ENCODE data around the gene GDPD2. TPM values are rescaled to one million over a fixed set of nuclear protein-coding genes. Genes with fewer than 3 reads are reported as not detected.

GDPD2 gene
- total and polyA plus RNA-seq, 2 of the 13 experiments (the other 11 are each of a cell fraction or from before 2014, with no cell fraction given) = 0.04 to 0.08 TPM

- TF ChIP-seq MEIS2 (CRISPR knock-in tag; IDR thresholded peaks at IDR 0.05) (peak; percentile 46; the same call in 1 of the 2 replicates), NCOA1 (CRISPR knock-in tag; IDR thresholded peaks at IDR 0.05) (no peak), MIER3 (CRISPR knock-in tag; IDR thresholded peaks at IDR 0.05; ENCODE audit: borderline replicate concordance) (peak; percentile 22; the same call in 1 of the 2 replicates), THRA (CRISPR knock-in tag; IDR thresholded peaks at IDR 0.05; ENCODE audit: borderline replicate concordance) (peak; percentile 82), ZFX (CRISPR knock-in tag; IDR thresholded peaks at IDR 0.05; ENCODE audit: low read depth) (peak; percentile 58; the same call in 1 of the 2 replicates), ATF3 (CRISPR knock-in tag; IDR thresholded peaks at IDR 0.05) (0 out of 2 replicates have a peak, but pooled peaks have one; percentile 16), MLXIP (CRISPR knock-in tag; IDR thresholded peaks at IDR 0.05; ENCODE audit: borderline replicate concordance) (no peak), ZNF230 (CRISPR knock-in tag; IDR thresholded peaks at IDR 0.05) (0 out of 2 replicates have a peak, but pooled peaks have one; percentile 42), ZNF816 (CRISPR knock-in tag; IDR thresholded peaks at IDR 0.05; ENCODE audit: borderline replicate concordance) (no peak), HNRNPL (IDR thresholded peaks at IDR 0.05; ENCODE audit: low read depth, low read length) (0 out of 2 replicates have a peak, but pooled peaks have one; percentile 32), NAIF1 (CRISPR knock-in tag; IDR thresholded peaks at IDR 0.05; ENCODE audit: borderline replicate concordance) (peak; percentile 97), HNF4A (CRISPR knock-in tag; IDR thresholded peaks at IDR 0.05) (peak; percentile 90), E2F5 (CRISPR knock-in tag; conservative IDR thresholded peaks at IDR 0.05) (no peak), ATF1 (CRISPR knock-in tag; IDR thresholded peaks at IDR 0.05) (peak; percentile 32; the same call in 1 of the 2 replicates), SKI (IDR thresholded peaks at IDR 0.05; ENCODE audit: partially characterized antibody) (no peak), MAZ (IDR thresholded peaks at IDR 0.05; ENCODE audit: borderline replicate concordance, low read depth, low read length) (no peak; the same call in 1 of the 2 replicates), MAZ (CRISPR knock-in tag; IDR thresholded peaks at IDR 0.05; ENCODE audit: low read depth) (peak; percentile 52), SAP130 (CRISPR knock-in tag; IDR thresholded peaks at IDR 0.05; ENCODE audit: low read depth) (peak; percentile 69), ATF7-NPFF (CRISPR knock-in tag; IDR thresholded peaks at IDR 0.05; ENCODE audit: low read depth) (0 out of 2 replicates have a peak, but pooled peaks have one; percentile 35), NFKB2 (CRISPR knock-in tag; IDR thresholded peaks at IDR 0.05; ENCODE audit: borderline replicate concordance) (peak; percentile 72; the same call in 1 of the 2 replicates), ZNF547 (CRISPR knock-in tag; IDR thresholded peaks at IDR 0.05) (no peak), IRF1 (CRISPR knock-in tag; IDR thresholded peaks at IDR 0.05; ENCODE audit: low read depth) (no peak)
These were observed 10.8 kb downstream of the GDPD2 start (continued) for GRCh38 chrX:70433848-70434351.

Data from HepG2 (cell line).